Suppressor macrophage treated with lipopolysaccharide for 1 hour (primary cell): ENCODE results near the gene SYT12.
"Not testable (repeated sequence)": the region's sequence is repeated elsewhere in the genome, so short reads cannot be mapped to it uniquely, and the experiment has no call there.

Experiments
- DNase-seq, 3 donors: peaks; one replicate each; pipeline ENCODE4 v3.0.0-alpha.2; 2020 to 2022

SYT12 gene

GRCh38 chr11:66996609-66997273, 26.2 kb upstream of the SYT12 start:
- no peak for DNase-seq

GRCh38 chr11:66999555-66999954, 23.4 kb upstream of the SYT12 start:
- no peak for DNase-seq

DNA sequence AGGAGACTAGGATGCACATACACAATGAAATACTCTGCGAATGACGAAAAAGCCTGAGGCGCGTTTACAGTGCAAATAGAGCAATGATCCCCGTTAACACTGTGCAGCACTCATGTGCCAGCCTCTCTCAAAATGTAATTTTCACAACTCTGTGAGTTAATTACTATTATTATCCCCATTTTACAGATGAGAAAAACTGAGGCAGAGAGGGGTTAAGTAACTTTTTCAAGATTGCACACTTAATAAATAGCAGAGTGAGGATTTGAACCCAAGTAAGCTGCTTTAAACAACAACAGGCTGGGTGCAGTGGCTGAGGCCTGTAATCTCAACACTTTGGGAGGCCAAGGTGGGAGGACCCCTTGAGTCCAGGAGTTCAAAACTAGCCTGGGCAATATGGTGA, 21.6 kb upstream of the SYT12 start:
- no peak for DNase-seq

DNA sequence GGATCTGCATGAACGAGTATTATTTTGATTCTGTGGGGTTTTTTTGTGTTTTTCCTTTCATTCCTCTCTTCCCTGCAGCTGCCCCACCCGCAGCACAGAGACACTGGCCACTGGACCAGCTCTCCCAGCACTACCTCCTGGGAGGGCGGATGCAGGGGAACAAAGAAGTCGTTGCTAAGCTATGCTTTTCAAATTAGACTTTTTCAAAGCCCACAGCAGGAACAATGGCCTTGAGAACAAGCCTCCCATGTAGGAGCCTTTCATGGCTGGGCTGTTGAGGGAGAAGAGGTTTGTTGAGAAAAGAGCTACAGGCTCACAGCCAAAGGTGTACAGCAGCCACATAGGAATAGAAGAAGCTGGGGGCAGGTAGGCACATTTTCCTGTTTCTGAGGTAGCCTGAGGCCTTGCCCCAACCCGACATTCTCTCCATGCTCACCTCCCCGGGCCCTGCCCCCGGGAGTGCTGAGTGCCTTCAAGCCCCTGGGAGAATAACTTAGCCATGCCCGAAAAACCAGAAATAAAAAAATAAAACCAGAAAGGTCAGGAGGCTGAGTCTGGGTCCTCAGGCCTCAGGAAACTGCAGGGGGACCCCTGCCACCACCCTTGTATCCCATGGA, 20.5 kb upstream of the SYT12 start:
- no peak for DNase-seq

DNA sequence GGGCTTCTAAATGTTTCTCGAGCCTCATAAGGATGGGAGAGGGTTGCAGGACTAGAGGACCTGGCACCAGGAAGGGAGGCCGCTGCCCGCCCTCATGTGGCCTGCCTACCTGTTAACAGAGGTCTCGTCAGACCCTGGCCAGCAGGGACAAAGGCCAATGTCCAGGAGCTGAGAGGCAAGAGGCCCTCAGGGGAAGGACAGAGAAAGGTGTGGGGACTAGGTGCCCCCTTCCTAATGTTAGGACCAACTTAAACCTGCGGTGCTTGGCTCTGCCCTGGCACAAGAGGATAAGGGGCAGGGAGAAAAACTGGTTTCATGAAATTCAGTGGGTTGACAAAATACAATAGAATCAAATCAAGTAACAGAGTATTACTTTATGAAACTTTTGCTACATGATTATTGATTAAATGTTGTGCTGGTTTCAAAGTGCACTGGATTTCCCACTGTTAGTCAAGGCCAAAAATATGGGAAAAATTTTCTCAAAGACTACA, 20.0 kb upstream of the SYT12 start:
- no peak for DNase-seq

DNA sequence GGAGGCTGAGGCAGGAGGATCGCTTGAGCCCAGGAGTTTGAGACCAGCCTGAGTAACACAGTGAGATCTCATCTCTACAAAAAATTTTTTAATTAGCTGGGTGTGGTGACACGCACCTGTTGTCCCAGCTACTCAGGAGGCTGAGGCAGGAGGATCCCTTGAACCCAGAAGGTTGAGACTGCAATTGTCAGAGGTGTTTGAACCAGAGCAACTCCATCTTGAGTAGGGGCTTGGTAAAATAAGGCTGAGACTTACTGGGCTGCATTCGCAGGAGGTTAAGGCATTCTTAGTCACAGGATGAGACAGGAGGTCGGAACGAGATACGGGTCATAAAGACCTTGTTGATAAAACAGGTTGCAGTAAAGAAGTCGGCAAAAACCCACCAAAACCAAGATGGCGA, 17.7 kb upstream of the SYT12 start:
- not testable (repeated sequence) for DNase-seq

- DNase-seq: peak in 1 of 3 donors; percentile 28
Observed at GRCh38 chr11:67006029-67006884, 16.7 kb upstream of the SYT12 start.

DNA sequence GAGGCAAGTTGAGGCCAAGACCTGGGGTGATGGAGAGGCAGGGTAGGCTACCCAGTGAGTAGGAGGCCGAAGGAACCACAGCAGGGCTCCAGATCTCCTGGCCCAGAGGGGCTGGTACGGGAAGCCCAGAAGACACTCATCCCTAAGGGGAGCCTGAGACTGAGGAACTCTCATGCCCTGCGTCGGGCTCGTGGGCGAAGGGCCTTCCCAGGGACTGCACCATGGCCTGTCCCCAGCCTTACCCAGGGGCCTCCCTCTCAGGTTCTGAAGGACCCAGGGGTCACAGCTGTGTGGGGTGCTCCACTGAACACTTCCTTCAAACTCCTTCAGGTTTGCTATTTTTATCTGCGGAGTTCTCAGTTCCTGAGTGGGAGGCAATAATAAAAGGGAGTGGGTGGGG, 15.8 kb upstream of the SYT12 start:
- peak; percentile 59 to 84 (median 75) for DNase-seq

DNA sequence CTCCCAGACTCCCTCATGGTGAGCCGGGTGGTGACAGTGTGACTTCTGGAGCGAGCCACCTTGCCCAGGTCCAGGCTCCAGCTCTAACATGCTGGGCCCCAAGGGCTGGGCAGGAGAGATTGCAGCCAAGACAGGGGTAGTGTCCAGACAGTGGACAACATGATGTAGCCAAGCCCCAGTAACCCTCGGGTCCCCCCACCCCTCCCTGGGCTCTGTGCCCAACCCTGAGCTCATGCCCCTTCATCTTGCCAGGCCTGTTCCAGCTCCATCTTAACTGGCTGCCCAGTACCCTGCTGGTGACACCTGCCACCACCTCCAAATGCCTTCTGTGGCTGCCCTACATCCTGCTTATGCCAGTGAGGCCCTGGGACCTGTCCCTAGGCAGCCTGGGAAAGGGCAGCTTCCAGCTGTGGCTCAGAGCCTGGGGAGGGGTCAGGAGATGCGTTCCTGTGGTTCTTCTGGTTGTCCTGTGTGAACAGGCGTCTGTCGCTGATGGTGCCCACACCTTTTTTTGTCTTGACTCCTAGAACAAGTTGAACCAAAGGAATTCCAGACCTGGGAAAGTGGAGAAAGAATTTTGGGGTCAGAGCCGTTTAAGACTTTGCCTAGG, 12.5 kb upstream of the SYT12 start:
- DNase-seq: no peak

DNA sequence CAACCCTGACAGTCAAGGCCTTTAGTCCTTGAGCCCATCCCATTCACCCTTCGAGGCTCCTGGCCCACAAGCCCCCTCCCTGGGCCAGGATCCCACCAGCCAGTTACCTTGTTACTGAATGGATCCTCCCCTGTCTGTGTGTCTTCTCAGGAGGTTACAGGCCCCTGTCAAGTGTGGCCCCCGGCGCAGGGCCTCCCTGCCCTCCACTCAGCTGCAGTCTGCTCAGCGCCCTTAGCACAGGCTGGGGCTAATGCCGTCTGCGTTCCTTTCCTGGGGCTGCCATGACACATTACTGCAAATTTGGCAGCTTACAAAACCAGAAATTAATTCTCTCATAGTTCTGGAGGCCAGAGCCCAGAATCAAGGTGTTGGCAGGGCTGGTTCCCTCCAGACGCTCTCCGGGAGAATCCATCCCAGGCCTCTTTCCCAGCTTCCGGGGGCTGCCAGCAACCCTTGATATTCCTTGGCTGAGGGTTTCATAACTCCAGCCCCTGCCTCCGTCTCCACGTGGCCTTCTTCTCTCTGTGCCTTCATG, 9.4 kb upstream of the SYT12 start:
- DNase-seq: no peak

DNA sequence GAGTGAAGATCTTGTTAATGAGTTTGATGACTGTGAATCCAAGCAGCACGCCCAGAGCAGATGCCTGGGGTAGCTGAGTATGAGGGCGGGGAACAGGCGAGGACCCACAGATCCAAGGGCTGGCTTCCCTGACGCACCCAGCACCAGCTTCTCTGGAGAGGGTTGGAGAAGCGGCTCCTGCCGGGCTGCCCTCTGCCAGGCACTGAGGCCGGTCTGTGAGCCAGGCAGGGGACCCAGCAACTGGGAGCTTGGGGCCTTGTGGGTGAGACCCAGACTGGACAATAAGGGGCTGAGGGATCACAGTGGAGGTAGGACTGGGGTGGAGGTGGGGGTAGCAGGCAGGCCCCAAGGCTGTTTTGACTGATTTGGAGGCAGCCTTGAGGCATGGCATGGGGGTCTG, 8.6 kb upstream of the SYT12 start:
- DNase-seq: no peak

DNA sequence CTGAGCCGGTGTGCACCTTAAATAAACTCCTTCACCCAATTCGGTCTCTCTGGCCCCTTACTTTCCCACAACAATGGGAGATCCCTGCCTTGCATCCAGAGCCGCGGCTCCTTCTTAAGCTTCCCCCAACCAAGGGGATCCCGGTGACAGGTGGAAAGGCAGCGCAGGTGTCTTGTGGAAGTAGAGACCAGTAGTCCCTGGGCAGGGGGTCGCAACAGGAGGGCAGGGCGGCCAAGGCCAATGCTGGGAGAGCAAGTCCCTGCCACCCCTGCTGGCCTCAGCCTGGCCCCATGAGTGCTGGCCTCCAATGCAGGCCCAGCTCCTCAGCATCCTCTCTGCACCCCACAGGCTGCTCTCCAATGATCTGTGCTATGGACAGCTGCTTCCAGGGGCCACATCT, 7.9 kb upstream of the SYT12 start:
- no peak for DNase-seq

GRCh38 chr11:67016550-67016949, 6.4 kb upstream of the SYT12 start:
- DNase-seq: no peak

DNA sequence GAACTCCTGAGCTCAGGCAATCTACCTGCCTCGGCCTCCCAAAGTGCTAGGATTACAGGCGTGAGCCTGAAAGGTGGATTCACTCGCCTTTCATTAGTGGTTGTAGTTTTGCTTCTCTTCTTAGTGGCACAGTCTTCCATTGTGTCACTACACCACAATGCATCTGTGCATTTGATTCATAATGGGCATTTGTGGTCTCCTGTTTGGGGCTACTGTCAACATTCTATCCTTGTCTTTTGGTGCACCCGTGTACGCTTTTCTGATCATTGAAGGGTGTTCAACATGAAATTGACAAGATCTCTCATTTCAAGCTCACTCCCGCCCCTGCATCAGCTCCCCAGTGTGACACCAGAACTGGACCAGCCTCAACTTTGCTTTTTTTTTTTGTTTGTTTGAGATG, 2.0 kb upstream of the SYT12 start:
- DNase-seq: no peak

DNA sequence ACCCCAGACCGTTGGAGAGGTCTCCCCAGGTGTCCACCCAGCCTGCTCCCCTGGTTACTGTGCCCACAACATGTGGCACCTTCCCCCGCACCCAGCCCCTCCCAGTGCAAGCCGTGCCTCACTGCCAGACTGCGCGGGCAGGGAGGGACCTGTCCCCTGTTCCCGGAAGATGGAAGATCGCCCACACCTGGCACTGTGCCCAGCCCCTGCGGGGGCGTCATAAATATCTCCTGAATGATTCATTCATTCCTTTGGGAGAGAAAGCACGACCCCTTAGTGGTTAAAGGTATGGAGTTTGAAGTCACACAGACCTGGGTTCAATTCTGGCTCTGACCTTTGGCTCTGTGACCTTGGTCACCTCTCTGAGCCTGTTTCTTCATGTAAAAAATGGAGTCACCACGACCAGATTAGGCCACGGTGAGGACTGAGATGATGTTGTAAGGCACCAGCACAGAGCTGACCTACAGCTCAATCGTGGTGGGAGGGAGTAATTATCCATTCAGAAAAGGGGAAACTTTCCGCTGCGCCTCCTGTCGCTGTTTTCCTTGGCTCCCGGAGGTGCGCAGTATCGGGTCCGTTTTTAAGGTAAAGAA, 497 bp upstream of the SYT12 start:
- peak; percentile 53 to 58 (median 56) for DNase-seq

- DNase-seq: no peak
Observed at GRCh38 chr11:67023957-67024353, 1.0 kb downstream of the SYT12 start.

- peak in 2 of 3 donors; percentile 28 to 31 for DNase-seq
Observed at GRCh38 chr11:67024410-67024809, 1.5 kb downstream of the SYT12 start.

DNA sequence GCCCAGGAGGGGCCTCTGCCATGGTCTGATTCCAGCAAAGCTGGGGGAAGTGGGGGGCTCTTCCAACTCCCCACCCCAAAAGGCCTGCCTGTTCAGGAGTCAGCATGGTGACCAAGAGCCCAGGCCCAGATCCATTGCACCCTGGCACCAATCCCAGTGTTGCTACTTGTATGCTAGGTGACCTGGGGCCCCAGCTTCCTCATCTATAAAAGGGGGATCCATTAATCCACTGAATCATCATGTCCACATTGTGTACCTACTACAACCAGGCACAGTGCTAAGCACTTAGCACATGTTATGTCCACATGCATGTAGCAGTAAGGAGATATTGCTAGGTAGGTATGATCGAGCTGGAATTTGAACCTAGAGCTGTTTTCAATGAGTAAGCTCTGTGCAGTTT, 2.0 kb downstream of the SYT12 start:
- no peak for DNase-seq

GRCh38 chr11:67025750-67026149, 2.8 kb downstream of the SYT12 start:
- DNase-seq: no peak

DNA sequence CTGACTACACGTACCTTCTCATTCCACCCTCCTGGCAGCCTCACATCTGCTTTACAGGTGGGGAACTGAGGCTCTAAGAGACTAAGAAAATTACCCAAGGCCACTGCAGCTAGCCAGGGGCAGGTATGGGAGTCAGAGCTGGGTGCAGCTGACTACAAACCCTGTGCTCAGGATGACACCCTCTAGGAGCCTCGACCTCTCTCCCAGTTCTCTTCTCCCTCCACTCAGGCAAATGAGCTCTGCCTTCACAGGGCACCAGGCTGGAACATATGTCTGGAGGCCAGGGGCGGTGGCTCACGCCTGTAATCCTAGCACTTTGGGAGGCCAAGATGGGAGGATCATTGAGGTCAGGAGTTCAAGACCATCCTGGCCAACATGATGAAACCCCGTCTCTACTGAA, 4.0 kb downstream of the SYT12 start:
- no peak for DNase-seq

DNA sequence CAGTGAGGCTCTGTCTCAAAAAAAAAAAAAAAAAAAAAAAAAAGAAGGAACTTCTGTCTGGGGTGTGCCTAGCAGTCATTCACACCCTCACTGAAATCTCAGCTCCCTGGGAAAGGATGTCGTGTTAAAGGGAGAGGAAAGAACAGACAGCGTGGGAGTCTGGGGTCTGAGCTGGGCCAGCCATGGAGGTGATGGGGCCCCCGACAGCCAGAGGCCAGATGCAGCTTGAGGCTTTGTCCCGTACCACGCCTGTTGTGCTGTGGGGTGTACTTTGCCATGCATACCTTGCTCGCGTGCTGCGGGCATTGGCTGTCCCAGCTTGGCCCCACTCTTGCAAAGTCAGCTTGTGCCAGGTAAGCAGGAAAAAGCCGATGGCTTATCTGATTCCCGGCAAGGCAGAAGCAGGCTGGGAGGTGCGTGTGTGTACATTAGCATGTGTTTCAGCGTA, 4.6 kb downstream of the SYT12 start:
- peak; percentile 44 to 63 (median 49) for DNase-seq

DNA sequence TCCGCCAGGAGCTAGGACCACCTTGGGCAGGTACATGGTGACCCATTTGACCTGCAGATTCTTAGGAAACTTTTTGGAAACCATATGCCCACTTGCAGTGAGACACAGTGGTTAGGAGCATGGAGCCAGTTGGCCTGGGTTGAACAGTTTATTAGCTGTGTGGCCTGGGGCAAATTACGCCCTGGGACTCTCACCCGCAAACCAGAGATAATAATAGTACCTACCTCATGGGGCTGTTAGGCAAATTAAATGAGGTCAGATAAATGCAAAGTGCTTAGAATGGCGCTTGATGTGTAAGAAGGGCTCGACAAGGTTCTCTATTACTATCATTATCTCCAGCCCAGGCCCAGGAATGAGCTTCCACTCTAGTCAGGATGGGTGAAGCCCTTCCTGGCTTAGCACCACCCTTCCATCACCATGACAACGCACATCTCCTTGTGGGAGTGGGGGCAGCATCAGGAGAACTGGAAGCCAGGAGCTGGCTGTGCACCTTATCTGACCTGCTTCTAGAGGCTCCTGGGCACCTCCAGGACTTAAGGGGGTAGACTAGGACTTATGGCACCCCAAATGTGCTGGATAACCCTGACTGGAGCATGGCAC, 5.1 kb downstream of the SYT12 start:
- no peak for DNase-seq
